Progenitor cell of endocrine pancreas (in vitro differentiated cells): ENCODE data around the gene TRIOBP. TPM values are rescaled to one million over a fixed set of nuclear protein-coding genes. Genes with fewer than 3 reads are reported as not detected.

Source experiments
- DNase-seq: peaks from one replicate; pipeline ENCODE4 v3.0.0; 2021; ENCODE audit warnings: low spot score; ENCODE audit not compliant: unreplicated experiment
- H3K27ac Mint-ChIP-seq: 2 replicates; pipeline ENCODE4 v1.8.0; 2021; ENCODE audit warnings: mild to moderate bottlenecking, moderate library complexity, mixed read lengths
- H3K27me3 Mint-ChIP-seq: 2 replicates; pipeline ENCODE4 v1.8.0; 2021; ENCODE audit warnings: mixed read lengths
- H3K36me3 Mint-ChIP-seq: 2 replicates; pipeline ENCODE4 v1.8.0; 2022; ENCODE audit warnings: mixed read lengths; ENCODE audit not compliant: insufficient read depth
- H3K4me1 Mint-ChIP-seq: 2 replicates; pipeline ENCODE4 v1.8.0; 2021; ENCODE audit warnings: low read depth, mixed read lengths
- H3K4me3 Mint-ChIP-seq: 2 replicates; pipeline ENCODE4 v1.8.0; 2021; ENCODE audit warnings: low read depth, mild to moderate bottlenecking, moderate library complexity, mixed read lengths
- H3K9me3 Mint-ChIP-seq: 2 replicates; pipeline ENCODE4 v1.8.0; 2021; ENCODE audit warnings: low read depth, mixed read lengths
- CTCF ChIP-seq: fragments of 200-600 bp; sonication (generic); IDR thresholded peaks from one replicate; pipeline ENCODE4 v1.5.0; 2021; ENCODE audit warnings: antibody characterized with exemption, mild to moderate bottlenecking; ENCODE audit not compliant: unreplicated experiment
- total RNA-seq: library from RNA; stranded (reverse); gene quantifications from 2 replicates; pipeline ENCODE4 v1.2.1, GENCODE V29; 2021

Gene TRIOBP
- total RNA-seq, 1 donor from 2014 or later: 78.7 TPM

- no peaks in the 10 kb centered on the region for H3K4me1 Mint-ChIP-seq
- peaks cover 31% of the 10 kb centered on the region for H3K36me3 Mint-ChIP-seq
- TF ChIP-seq CTCF: no peak
- no peak overlapping the region for H3K4me3 Mint-ChIP-seq
- H3K27me3 Mint-ChIP-seq: no peaks in the 10 kb centered on the region
- no peak overlapping the region for H3K27ac Mint-ChIP-seq
- no peak for DNase-seq
- H3K9me3 Mint-ChIP-seq: no peaks in the 10 kb centered on the region
Measured at GRCh38 chr22:37703906-37704305, 7.1 kb downstream of the TRIOBP start.

DNA sequence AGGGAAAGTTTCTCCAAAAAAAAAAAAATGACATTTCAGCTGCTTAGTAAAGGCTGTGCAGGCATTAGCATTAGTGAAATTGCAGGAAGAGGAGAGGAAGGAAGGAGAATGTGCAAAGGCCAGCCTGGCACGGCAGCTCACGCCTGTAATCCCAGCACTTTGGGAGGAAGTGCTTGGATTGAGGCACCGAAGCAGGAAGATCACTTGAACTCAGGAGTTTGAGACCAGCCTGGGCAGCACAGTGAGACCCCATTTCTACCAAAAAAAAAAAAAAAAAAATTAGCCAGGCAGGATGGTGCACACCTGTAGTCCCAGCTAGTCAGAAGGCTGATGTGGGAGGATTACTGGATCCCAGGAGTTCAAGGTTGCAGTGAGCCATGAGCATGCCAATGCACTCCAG lies 7.8 kb downstream of the TRIOBP start:
- Mint-ChIP-seq H3K27me3 (no peaks in the 10 kb centered on the region), H3K27ac (no peak overlapping the region), H3K9me3 (no peaks in the 10 kb centered on the region), H3K4me1 (no peaks in the 10 kb centered on the region), H3K4me3 (no peak overlapping the region), H3K36me3 (peaks cover 29% of the 10 kb centered on the region)
- DNase-seq: no peak
- TF ChIP-seq CTCF: no peak

DNA sequence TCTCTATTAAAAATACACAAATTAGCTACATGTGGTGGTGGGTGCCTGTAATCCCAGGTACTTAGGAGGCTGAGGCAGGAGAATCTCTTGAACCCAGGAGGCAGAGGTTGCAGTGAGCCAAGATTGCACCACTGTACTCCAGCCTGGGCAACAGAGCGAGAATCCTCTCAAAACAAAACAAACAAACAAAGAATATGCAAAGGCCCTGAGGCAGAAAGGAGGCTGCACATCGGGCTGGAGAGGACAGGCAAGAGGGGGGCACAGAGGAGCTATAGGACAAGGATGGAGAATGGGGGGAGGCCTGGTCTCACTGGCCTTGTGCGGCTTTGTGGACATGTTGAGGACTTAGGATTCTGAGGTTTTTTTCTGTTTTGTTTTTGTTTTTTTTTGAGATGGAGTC lies 8.4 kb downstream of the TRIOBP start:
- no peaks in the 10 kb centered on the region for H3K27me3 Mint-ChIP-seq
- no peak for TF ChIP-seq CTCF
- no peaks in the 10 kb centered on the region for H3K9me3 Mint-ChIP-seq
- no peak overlapping the region for H3K4me3 Mint-ChIP-seq
- no peak for DNase-seq
- H3K4me1 Mint-ChIP-seq: no peaks in the 10 kb centered on the region
- H3K36me3 Mint-ChIP-seq: peaks cover 31% of the 10 kb centered on the region
- no peak overlapping the region for H3K27ac Mint-ChIP-seq

- H3K4me3 Mint-ChIP-seq: no peak overlapping the region
- H3K4me1 Mint-ChIP-seq: no peaks in the 10 kb centered on the region
- no peaks in the 10 kb centered on the region for H3K27me3 Mint-ChIP-seq
- DNase-seq: no peak
- TF ChIP-seq CTCF: no peak
- no peaks in the 10 kb centered on the region for H3K9me3 Mint-ChIP-seq
- H3K27ac Mint-ChIP-seq: no peak overlapping the region
- peaks cover 19% of the 10 kb centered on the region for H3K36me3 Mint-ChIP-seq
Measured at GRCh38 chr22:37708580-37709444, 12.0 kb downstream of the TRIOBP start.

- no peak for TF ChIP-seq CTCF
- no peak for DNase-seq
- H3K4me3 Mint-ChIP-seq: no peak overlapping the region
- H3K9me3 Mint-ChIP-seq: no peaks in the 10 kb centered on the region
- no peaks in the 10 kb centered on the region for H3K27me3 Mint-ChIP-seq
- H3K4me1 Mint-ChIP-seq: no peaks in the 10 kb centered on the region
- H3K36me3 Mint-ChIP-seq: peaks cover 15% of the 10 kb centered on the region
- no peak overlapping the region for H3K27ac Mint-ChIP-seq
Measured at GRCh38 chr22:37709445-37709765, 12.6 kb downstream of the TRIOBP start.
